GM19438 (cell line): ENCODE data around the gene UCHL5.
A peak's percentile ranks its signal among the peaks of the same experiment; 100 is the strongest.
"Not testable (repeated sequence)": the region's sequence is repeated elsewhere in the genome, so short reads cannot be mapped to it uniquely, and the experiment has no call there.

ENCODE experiments used
- ATAC-seq: cut with Tn5 transposase; IDR thresholded peaks from one replicate; pipeline ENCODE4 v1.9.1; 2021; ENCODE audit warnings: low read depth; ENCODE audit not compliant: unreplicated experiment

Gene UCHL5

GRCh38 chr1:193066606-193067005, 7.4 kb upstream of the UCHL5 start:
- ATAC-seq, result no peak

- ATAC-seq, result no peak
These were observed 6.8 kb upstream of the UCHL5 start for GRCh38 chr1:193065954-193066353.

- ATAC-seq, result no peak
These were observed 3.7 kb upstream of the UCHL5 start for GRCh38 chr1:193062698-193063463.

- no peak for ATAC-seq
These were observed 1.8 kb upstream of the UCHL5 start for GRCh38 chr1:193060938-193061337.

GRCh38 chr1:193060406-193060805, 1.2 kb upstream of the UCHL5 start:
- ATAC-seq, result no peak

- no peak for ATAC-seq
These were observed 899 bp upstream of the UCHL5 start for GRCh38 chr1:193060115-193060403.

GRCh38 chr1:193058529-193059281, 455 bp downstream of the UCHL5 start:
- peak; percentile 41 for ATAC-seq

- no peak for ATAC-seq
These were observed 4.9 kb downstream of the UCHL5 start for GRCh38 chr1:193054169-193054675.

- not testable (repeated sequence) for ATAC-seq
These were observed 10.2 kb downstream of the UCHL5 start for GRCh38 chr1:193048913-193049312.

GRCh38 chr1:193042766-193043691, 16.1 kb downstream of the UCHL5 start:
- ATAC-seq, result no peak

- ATAC-seq, result no peak
These were observed 19.1 kb downstream of the UCHL5 start for GRCh38 chr1:193040011-193040410.

- no peak for ATAC-seq
These were observed 22.7 kb downstream of the UCHL5 start for GRCh38 chr1:193036337-193037047.

- ATAC-seq, result no peak
These were observed 25.6 kb downstream of the UCHL5 start for GRCh38 chr1:193033610-193034009.

- ATAC-seq, result not testable (repeated sequence)
These were observed 26.3 kb downstream of the UCHL5 start for GRCh38 chr1:193032643-193033427.

GRCh38 chr1:193031431-193031830, 27.7 kb downstream of the UCHL5 start:
- ATAC-seq, result no peak

- no peak for ATAC-seq
These were observed 28.9 kb downstream of the UCHL5 start for GRCh38 chr1:193030280-193030679.

- ATAC-seq, result no peak
These were observed 33.9 kb downstream of the UCHL5 start for GRCh38 chr1:193025218-193025617.

GRCh38 chr1:193019442-193020026, 39.6 kb downstream of the UCHL5 start:
- no peak for ATAC-seq

GRCh38 chr1:193016788-193017187, 42.4 kb downstream of the UCHL5 start:
- no peak for ATAC-seq
